ENCODE results near the gene CDKN2B-AS1. TPM values are rescaled to one million over a fixed set of nuclear protein-coding genes. Genes with fewer than 3 reads are reported as not detected.

Gene CDKN2B-AS1
- total RNA-seq, 1 donor from 2014 or later: 1.4 TPM

DNA sequence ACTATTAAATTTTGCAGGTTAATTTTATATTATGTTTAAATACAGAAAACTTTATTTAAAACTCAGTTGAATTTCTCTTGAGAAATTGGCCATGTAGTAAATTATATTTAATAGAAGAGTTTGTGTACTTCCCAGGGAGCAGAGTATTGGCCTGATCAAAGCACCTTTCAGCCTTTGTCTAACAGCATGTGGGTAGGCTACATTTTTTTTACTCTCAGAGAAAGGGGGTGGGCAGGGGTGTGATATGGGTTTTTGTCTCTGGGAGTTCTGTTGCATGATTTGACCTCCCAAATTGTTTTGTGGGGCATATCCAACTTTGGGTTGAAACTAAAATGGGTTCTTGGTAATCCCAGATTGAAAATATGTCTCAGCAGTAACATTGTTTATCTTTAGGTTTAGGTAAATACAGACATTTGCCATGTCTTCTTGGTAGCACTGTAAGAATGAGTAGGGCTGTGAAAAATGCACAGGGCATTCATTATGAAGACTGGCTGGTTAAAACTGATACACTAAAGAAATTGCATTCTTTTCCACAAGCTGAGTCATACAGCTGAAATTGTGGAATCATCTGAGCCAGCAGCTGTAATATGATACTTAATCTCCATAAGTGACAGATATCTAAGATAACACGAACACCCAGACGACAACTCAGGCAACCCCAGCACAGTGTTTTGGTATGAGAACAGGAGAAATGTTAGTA is 89.9 kb downstream of the CDKN2B-AS1 start:
- DNase-seq (ENCODE audit: low read depth in 2 of 2): peak in 1 of 2 donors; percentile 79

DNA sequence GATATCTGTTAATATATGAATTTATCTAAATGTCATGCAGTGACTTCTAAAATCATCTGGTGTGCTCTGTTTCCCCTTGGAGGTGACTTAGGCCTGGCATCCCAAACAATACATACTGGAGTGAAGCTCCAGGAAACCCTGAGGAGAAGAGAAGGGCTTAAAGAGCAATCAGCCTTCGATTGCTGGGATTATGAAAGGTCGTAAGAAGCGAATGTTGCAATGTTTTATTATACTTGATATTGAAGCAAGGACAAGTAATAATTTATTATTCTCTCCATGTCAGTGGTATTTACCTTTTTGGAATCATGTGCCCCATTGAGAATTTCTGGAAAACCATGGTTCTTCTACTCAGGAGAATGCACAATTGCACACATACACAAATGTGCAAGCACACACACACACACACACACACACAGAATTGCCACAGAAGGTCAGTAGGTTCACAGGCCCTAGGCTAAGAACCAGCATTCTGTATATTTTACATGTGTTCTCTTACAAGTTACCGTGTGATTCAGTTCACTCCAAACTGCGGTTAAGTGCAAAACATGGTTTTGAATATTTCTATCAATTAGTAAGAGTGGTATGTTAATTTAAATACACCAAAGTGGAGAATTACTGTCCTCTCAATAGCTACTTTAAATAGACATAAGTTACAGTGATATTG is 93.6 kb downstream of the CDKN2B-AS1 start:
- no peak for DNase-seq (ENCODE audit: low read depth in 2 of 2)

DNA sequence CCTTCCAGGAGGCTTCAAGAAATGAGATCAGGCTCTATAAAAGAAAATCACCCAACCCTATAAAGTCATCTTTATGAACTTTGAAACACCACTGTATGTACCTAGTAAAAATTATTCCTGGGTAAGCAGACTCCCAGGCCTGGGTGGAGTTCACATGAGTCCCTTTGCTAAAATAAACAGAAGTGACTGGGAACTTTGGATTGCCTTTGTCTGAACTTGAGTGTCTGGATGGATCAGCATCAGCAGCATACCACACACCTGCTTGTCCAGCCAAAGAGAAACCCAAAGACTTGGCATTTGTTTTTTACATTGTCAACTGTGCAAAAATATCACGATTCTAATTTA is 94.1 kb downstream of the CDKN2B-AS1 start:
- DNase-seq (ENCODE audit: low read depth in 2 of 2): no peak

DNA sequence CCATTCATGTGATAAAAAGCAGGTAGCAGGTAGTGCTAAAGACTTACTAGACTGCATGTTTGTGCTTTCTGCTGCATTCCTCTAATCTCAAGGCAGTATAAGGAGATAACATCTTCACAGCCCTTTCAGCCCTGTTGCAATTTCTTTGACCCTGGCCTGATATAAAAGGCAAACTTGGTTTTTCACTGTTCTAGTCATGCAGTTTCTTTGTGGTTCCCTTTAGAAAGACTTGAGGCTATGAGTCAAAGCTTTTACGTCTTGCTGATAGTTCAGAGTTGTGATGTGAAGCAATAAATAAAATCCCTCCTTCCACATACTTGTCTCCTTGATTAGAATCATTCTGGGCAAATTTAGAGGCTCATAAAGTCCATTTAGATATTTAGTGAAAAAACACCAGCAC is 103.1 kb downstream of the CDKN2B-AS1 start:
- no peak for DNase-seq (ENCODE audit: low read depth in 2 of 2)

DNA sequence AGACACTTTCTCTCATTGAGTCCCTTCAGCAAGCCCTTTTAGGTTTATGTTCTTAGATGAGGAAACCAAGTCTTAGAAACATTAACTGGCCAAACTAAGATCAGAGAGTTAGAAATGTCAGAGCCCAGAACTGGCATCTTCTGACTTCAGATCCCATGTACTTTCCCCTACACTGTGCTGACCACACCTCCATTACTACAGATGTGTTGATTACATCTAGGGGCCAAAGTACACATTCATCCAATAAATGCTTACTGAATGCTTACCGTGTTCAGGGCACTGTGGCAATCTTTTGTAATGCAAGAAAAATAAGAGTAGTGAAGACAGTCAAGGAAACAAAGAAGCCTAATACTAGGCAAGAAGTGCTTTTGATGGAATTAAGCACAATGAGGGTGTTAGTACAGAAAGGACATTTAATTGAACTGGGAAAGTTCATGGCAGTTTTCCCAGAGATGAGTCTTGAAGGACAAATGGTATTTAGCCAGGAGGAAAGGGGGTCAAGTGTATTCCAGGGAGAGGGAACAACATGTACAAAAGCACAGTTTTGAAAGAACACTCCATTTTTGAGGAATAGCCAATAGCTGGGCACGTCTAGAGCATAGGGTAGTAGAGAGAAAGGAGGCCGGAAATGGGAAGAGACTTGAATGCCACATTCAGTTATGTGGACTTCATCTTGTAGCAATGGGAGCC is 104.2 kb downstream of the CDKN2B-AS1 start:
- DNase-seq (ENCODE audit: low read depth in 2 of 2): no peak

DNA sequence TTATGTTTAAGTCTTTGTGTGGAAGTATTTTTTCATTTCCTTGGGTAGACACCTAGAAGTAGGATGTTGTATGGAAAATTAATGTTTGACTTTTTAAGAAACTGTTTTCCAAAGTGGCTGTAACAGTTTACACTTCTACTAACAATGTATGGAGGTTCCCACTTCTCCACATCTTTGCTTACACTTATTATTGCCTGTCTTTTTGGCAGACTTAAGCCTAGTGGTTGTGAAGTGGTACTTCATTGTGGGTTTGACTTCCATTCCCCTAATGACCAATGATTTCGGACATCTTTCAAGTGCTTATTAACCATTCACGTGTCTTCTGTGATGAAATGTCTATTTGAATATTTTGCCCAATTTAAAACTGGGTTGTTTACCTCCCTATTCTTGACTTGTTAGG is 106.0 kb downstream of the CDKN2B-AS1 start:
- DNase-seq (ENCODE audit: low read depth in 2 of 2): no peak

DNA sequence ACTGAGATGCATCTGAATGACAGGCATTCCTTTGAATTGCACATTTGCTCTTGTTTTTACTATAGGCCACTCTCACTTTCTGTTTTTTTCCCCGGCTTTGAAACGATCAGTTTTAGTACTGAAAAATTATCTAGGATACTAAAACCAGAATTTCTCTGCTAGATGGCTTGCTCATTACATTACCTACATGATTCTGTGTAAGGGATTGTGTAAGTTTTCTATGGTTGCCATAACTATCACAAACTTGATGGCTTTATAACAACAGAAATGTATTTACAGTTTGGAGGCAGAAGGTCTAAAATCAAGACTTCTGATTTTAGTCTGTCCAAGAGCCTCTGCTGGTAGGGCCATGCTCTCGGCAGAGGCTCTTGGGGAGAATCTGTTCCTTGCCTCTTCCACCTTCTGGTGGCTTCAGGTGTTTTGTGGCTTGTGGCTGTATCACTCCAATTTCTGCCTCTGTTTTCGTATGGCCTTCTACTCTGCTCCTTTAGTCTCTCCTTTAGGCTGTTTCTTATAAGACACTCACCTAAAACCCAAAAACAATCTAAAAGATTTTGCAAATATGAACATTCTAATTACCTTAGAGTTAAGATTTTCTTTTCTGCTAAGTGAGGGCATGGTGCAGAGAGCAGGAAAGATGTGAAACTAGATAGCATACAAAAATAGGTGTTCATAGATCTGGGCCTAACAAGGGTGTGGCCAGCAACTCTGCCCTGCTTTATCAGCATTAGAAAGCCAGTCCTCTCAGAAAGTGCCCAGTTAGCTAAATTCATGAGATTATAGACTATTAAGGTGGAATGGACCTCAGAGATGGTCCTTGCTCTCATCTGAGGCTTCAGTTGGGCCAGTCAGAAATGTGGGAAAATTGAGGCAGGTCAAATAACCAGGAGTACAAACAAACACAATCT is 107.8 kb downstream of the CDKN2B-AS1 start:
- DNase-seq (ENCODE audit: low read depth in 2 of 2): no peak

DNA sequence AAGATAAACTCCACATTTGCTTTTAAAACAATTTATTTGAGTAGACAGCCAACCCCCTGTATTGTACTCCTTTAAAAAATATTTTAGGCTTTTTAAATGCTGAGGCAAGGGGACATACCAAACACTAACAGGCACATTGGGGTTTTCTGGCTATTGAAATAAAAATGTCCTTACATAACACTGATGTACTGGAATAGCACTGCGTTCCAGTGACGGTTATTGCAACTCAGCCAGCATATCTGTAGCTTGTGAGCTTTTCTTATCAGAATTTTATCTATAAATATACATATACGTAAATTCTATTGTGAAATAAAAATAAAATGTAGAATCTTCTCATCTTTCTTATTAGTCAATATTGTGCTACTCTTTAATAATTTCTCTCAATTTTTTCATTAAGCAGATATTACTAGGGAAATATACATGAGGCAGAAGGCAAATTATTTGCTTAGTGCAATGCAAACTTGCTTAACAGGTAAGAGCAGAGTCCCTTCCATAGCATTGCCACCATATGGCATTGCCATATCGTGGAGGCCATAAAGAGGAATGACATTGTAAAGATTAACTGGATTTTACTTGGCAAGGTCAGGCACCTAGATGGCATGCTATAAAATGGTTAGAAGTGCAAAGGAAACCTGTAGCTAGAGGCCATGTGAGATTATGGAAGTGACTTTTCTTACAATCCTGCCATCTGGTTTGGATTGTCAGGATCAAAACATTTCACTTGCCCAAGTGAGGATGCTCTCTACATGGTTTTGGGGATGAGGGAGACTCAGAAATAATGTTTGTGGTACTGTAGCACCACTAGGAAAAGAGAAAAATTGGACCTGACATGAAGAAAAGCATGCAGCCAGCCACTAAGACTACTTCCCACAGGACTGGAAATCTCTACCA is 109.3 kb downstream of the CDKN2B-AS1 start:
- no peak for DNase-seq (ENCODE audit: low read depth in 2 of 2)

DNA sequence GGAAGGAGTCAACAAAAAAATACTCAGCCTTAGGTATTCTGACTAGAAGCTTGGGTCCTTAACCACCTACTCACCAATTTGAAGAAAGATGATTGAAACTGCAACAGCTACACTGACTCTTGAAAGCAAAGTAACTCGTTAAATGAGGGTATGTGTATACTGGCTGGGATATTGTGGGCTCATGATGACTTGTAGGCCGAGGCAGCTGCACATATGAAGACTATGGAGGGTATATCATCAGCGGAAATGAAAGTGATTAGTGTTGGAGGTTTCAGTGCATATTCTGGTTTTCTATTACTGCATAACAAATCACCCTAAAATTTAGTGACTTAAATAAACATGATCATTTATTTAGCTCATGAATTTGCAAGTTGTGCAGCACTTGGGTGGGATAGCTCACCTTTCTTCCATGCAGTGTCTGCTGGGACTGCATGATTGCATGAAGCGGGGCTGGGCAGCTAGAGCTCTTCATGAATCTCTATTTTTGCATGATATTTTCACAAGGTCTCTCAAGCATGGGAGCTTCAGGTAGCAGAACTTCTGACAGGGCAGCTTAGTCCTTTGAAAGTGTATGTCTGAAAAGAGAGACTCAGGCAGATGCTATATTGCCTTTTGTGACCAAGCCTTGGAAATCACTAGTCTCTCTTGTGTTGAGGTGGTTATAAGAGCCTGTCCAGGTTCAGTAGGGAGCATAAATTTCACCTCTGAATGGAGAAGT is 110.6 kb downstream of the CDKN2B-AS1 start:
- DNase-seq (ENCODE audit: low read depth in 2 of 2): no peak

DNA sequence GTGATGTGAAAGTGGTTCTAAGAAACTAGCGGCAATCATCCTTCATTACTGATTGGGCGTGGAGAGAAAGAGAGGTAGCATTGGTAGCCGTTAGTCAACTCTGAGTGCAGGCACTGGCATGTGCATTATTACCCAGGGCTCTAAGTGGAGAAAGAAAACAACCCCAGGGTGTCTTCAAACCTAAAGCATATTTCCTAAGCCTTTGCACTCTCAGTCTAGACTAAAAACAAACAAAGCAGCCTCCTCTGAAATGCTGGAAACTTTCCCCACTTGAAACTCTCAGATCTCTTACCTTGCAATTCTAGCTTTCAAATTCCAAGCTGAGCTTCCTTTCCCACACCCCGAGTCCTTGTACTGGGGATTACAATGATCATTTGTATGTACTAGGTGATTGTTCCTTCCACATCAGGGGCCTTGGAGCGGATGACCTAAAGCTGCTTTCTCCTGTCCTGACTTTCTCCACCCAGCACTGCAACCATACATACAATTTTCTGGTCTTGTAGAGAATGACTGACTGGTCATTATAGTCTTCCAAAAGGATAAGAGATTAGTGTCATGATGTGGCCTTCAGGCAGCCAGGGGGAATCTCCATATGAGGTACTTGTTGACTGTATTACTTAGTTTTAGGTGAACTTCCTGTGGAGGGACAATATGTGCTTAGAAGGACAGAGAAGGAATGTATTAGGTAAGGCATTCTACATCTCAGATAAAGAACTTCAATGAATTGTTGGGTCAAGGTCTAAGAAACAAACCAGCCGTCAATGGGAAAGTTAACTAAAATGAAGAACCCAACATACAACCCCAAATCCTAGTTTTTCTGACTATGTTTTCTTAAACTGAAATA is 112.8 kb downstream of the CDKN2B-AS1 start:
- peak in 1 of 2 donors; percentile 12 for DNase-seq (ENCODE audit: low read depth in 2 of 2)

DNA sequence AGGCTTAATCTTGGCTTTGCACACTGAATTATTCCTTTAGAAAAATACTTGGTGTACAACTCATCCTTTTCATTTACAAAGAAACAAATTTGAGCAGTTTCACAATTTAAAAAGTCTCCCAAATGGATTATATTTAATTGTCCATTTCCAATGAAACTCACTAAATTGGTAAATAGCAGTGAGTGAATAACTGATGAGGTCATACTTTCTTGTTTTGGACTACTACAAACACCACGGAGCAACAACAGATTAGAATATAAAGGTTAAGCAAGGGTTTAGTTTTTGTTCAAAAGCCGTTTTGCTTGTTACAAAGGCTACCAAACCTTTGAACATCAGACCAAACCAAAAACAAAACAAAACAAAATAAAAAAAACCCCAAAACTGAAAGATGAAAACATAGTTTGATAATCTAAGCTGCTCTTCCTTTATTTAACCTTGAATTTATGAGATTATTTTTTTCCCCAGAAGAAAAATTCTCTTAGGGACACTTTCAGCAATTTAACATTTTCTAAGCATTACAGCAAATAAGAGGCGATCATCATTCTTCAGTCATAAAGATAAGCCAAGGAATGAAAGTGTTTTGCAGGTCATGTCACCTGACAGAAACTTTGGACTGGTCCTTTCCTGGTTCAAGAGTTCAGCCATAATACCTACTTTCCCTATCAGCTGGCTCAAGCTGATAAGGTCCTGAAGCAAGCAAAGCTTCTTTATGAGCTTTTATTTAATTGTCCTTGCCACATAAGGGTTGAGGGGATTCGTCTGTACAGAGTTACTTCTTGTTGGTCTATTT is 114.2 kb downstream of the CDKN2B-AS1 start:
- DNase-seq (ENCODE audit: low read depth in 2 of 2): no peak

DNA sequence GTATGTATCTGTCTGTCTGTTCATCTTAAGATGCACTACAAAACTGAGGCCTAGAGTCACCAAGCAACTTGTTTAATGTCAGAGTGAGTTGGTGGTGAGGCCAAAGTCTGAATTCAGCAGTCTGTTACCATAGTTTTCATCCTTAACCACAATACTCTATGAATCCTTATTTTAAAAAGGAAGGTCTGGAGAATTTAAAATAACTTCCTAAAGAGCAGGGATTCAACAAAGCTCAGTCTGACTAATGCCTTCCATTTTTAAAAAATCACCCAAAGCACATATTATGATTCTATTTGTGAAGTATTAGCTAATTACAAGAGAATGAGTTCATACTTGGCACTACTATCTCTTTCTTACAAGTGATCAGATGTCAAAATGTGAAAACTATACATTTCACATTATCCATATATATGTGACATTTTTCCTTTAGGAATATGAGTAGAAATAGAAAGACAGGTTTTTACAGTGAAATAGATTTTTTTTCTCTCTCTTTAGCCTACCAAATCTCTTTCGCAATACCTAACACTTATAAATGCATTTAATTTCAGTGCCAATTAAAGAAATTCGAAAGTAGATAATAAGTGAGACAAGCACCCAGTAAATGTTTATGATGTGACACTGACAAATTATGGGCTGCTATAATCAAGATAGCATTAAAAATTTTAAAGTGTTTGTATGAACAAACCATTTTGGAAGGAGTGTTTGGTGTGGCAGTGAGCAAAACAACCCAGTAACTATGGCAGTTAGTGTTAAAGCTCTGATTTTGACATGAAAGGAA is 116.8 kb downstream of the CDKN2B-AS1 start:
- DNase-seq (ENCODE audit: low read depth in 2 of 2): peak in 1 of 2 donors; percentile 43

DNA sequence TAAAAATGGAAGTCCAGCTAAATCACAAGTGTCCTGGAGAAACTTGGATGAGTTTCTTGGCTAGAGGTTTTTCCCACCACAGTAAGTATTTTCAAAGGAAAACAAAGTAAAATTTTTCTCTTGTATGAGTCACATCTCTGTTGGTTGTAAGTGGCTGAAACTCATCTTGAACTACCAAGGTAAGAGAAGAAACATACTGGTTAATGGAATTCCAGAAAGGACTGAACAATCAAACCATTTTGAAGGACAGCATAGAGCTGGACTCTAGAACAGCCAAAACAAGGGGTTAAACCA is 117.3 kb downstream of the CDKN2B-AS1 start:
- DNase-seq (ENCODE audit: low read depth in 2 of 2): peak in 1 of 2 donors; percentile 59

DNA sequence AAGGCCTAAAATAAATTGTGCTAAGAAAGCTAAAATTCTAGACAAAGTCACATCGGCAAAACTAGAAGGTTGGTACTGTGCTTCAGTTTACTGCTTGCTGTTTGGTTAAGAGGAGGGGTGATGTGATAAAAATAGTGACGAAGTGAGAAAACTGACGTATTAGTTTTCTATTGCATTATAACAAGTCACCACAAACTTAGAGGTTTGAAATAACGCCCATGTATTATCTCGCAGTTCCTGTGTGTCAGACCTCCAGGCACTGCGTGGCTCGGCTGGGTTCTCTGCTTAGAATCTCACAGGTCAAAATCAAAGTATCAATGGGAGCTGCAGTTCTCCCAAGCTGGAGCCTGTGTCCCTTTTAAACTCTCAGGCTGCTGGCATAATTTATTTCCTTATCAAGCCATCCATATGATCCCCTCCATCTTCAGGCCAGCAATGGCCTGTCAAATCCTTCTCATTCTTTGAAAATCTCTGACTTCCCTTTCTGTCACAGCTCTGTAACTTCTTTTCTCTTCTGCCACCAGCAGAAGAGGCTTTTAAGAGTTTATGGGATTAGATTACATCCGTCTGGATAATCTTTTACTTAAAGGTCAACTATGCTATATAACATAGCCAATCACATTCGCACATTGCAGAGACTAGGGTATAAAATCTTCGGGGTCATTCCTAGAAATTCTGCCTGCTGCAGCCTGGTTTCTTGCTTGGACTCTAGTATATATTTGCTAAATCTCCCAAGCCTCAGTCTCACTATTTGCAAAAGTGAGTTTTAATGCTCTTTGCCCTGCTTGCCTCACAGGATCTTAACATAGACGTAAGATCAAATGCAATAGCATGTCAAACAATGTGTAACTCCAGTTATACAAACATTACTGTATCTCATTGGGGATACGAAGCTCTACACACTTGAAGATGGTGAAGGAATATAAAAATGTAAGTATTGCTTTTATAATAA is 118.6 kb downstream of the CDKN2B-AS1 start:
- DNase-seq (ENCODE audit: low read depth in 2 of 2): no peak

DNA sequence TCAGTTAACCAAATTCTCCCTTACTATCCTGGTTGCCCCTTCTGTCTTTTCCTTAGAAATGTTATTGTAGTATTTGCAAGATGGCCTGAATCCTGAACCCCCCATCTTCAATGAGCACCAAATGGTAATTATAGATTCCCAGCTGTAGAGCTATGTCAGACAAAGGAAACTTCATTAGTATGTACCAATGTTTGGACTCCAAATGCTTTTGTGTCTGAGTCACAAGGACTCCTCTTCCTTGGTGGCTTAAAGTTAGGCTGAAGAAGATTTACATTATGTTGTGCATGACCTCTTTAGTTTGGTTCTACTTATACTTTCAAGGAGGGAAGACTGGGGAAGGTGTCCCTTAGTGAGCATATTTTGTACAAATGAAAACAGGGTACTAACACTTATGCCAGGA is 120.4 kb downstream of the CDKN2B-AS1 start:
- DNase-seq (ENCODE audit: low read depth in 2 of 2): no peak

DNA sequence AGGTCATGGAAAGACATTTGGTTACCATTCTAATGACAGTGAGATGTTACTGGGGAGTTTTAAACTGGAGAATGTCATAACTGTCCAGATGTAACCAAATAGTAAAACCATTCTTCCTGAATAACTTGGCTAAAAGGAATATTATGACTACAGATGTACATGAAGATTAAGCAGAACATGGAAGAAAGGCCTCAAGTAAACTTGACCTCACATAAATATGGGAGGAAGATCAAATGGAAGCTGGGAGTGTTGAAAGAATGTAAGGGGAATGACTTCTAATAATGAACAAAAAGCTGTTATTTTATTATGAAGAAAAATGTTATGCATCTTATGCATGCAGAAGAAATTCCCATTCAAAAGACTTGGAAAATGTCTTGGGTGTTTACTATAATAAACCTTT is 122.2 kb downstream of the CDKN2B-AS1 start:
- DNase-seq (ENCODE audit: low read depth in 2 of 2): peak in 1 of 2 donors; percentile 19
